ENCODE results near the gene EPHA2. TPM values are rescaled to one million over a fixed set of nuclear protein-coding genes. Genes with fewer than 3 reads are reported as not detected.

EPHA2 gene
- total and polyA plus RNA-seq, 4 donors, result 17.5 to 35.6 (median 20.5) TPM

DNA sequence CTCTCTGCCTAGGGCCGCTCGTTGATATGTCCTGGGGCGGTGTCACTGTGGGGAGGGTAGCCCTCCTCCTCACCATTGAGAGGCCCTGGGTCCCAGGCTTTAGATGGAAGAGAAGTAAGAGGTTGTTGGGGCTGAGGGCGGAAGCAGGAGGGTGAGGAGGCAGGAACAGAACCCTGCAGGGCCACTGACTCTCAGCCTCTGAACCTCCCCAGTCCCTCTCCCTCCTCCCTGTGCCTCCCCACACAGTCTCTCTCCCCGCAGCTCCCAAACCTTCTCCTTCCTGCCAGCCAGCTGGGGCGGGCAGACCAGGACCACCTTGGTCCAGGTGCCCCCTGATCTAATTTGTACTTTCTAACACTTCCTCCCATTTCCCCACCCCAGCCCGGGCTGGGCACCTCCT is 68.1 kb downstream of the EPHA2 start:
- Histone ChIP-seq H3K4me3 (no peak overlapping the region), H3K9ac (ENCODE audit: insufficient read depth in 1 of 2, low read length in 2 of 2) (no peak overlapping the region), H3K9me3 (ENCODE audit: control insufficient read depth in 4 of 4, insufficient read depth in 3 of 4, low read length in 3 of 4) (no peaks in the 10 kb centered on the region), H3K27ac (ENCODE audit: low read depth in 1 of 2, low read length in 1 of 2) (no peak overlapping the region), H3K4me1 (ENCODE audit: control insufficient read depth in 5 of 5, insufficient read depth in 5 of 5, low read length in 5 of 5) (peaks cover 0 to 7% (median 0%) of the 10 kb centered on the region in 5 donors), H3K27me3 (ENCODE audit: control insufficient read depth in 3 of 3, insufficient read depth in 3 of 3, low read length in 2 of 3) (no peaks in the 10 kb centered on the region), H3K36me3 (ENCODE audit: control insufficient read depth in 4 of 4, insufficient read depth in 4 of 4, low read length in 4 of 4) (no peaks in the 10 kb centered on the region)
- WGBS, 2 donors, result 71 to 74% methylated on average over 7 of the region's 7 CpGs
- DNase-seq (no peak), ATAC-seq (ENCODE audit: insufficient read depth, low FRiP score) (no peak)
- TF ChIP-seq, protein P1, sequence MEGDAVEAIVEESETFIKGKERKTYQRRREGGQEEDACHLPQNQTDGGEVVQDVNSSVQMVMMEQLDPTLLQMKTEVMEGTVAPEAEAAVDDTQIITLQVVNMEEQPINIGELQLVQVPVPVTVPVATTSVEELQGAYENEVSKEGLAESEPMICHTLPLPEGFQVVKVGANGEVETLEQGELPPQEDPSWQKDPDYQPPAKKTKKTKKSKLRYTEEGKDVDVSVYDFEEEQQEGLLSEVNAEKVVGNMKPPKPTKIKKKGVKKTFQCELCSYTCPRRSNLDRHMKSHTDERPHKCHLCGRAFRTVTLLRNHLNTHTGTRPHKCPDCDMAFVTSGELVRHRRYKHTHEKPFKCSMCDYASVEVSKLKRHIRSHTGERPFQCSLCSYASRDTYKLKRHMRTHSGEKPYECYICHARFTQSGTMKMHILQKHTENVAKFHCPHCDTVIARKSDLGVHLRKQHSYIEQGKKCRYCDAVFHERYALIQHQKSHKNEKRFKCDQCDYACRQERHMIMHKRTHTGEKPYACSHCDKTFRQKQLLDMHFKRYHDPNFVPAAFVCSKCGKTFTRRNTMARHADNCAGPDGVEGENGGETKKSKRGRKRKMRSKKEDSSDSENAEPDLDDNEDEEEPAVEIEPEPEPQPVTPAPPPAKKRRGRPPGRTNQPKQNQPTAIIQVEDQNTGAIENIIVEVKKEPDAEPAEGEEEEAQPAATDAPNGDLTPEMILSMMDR (IDR thresholded peaks at IDR 0.05; ENCODE audit: control extremely low read depth, extremely low read depth), result no peak

DNA sequence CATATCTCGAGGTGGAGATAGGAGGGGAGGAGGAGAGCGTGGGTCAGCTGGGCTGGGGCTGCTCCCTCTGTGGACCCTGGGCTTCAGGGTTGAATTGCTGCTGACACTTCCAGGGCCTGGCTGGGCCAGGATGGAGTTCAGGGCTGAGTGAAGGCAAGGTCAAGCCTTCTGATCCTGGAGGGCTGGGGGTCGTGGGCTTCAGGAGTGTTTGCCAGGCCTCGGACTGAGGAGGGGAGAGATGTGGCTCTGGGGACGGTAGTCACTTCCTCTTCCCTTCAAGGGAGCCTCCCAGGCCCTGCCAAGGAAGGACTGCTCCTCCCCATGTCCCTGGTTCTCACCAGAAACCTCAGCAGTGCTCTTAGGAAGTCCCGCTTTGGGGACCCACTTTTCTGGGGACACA is 70.3 kb downstream of the EPHA2 start:
- ATAC-seq (ENCODE audit: insufficient read depth, low FRiP score) (no peak), DNase-seq (no peak)
- TF ChIP-seq, protein P1 (IDR thresholded peaks at IDR 0.05; ENCODE audit: control extremely low read depth, extremely low read depth), result no peak
- H3K36me3 ChIP-seq (ENCODE audit: control insufficient read depth in 4 of 4, insufficient read depth in 4 of 4, low read length in 4 of 4), result no peaks in the 10 kb centered on the region
- no peak overlapping the region for H3K9ac ChIP-seq (ENCODE audit: insufficient read depth in 1 of 2, low read length in 2 of 2)
- H3K4me1 ChIP-seq (ENCODE audit: control insufficient read depth in 5 of 5, insufficient read depth in 5 of 5, low read length in 5 of 5), result peaks cover 0 to 7% (median 0%) of the 10 kb centered on the region in 5 donors
- H3K4me3 ChIP-seq, result no peak overlapping the region
- H3K27ac ChIP-seq (ENCODE audit: low read depth in 1 of 2, low read length in 1 of 2), result no peak overlapping the region
- no peaks in the 10 kb centered on the region for H3K27me3 ChIP-seq (ENCODE audit: control insufficient read depth in 3 of 3, insufficient read depth in 3 of 3, low read length in 2 of 3)
- 43 to 54% methylated on average over 6 of the region's 6 CpGs for WGBS, 2 donors
- H3K9me3 ChIP-seq (ENCODE audit: control insufficient read depth in 4 of 4, insufficient read depth in 3 of 4, low read length in 3 of 4), result no peaks in the 10 kb centered on the region

DNA sequence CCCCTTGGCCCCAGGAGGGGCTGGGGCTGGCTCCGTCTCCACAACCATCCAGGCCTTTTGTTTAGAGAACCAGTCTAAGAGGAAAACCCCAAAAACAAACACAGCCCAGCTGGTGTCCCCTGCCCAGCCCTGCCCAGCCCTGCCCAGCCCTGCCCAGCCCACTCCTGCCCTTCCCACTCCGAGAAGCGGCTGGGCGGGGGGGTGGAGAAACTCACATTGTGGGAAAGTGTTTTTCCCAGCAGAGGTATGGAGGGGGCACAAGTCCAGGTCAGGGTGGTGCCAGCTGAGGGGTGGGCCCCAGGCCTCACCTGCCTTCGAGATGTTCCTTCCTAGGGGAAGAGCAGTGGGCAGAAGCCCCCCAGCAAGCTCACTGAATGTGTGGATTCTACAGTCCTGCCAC is 72.4 kb downstream of the EPHA2 start:
- no peaks in the 10 kb centered on the region for H3K36me3 ChIP-seq (ENCODE audit: control insufficient read depth in 4 of 4, insufficient read depth in 4 of 4, low read length in 4 of 4)
- DNase-seq, result no peak
- H3K27me3 ChIP-seq (ENCODE audit: control insufficient read depth in 3 of 3, insufficient read depth in 3 of 3, low read length in 2 of 3), result no peaks in the 10 kb centered on the region
- TF ChIP-seq, protein P1 (IDR thresholded peaks at IDR 0.05; ENCODE audit: control extremely low read depth, extremely low read depth), result no peak
- ATAC-seq (ENCODE audit: insufficient read depth, low FRiP score), result no peak
- 62 to 73% methylated on average over 5 of the region's 5 CpGs for WGBS, 2 donors
- no peaks in the 10 kb centered on the region for H3K9me3 ChIP-seq (ENCODE audit: control insufficient read depth in 4 of 4, insufficient read depth in 3 of 4, low read length in 3 of 4)
- H3K9ac ChIP-seq (ENCODE audit: insufficient read depth in 1 of 2, low read length in 2 of 2), result no peak overlapping the region
- peaks cover 0 to 5% (median 0%) of the 10 kb centered on the region in 5 donors for H3K4me1 ChIP-seq (ENCODE audit: control insufficient read depth in 5 of 5, insufficient read depth in 5 of 5, low read length in 5 of 5)
- H3K27ac ChIP-seq (ENCODE audit: low read depth in 1 of 2, low read length in 1 of 2), result no peak overlapping the region
- H3K4me3 ChIP-seq, result no peak overlapping the region

All from lung (tissue), 12 donors.